T-helper 22 cell (primary cell): ENCODE measurements around the gene THSD4.
"Not testable (repeated sequence)": the region's sequence is repeated elsewhere in the genome, so short reads cannot be mapped to it uniquely, and the experiment has no call there.

Experiments used
- DNase-seq: peaks from one replicate; pipeline ENCODE4 v3.0.0-alpha.2; 2020; ENCODE audit warnings: low read depth

Gene THSD4

DNA sequence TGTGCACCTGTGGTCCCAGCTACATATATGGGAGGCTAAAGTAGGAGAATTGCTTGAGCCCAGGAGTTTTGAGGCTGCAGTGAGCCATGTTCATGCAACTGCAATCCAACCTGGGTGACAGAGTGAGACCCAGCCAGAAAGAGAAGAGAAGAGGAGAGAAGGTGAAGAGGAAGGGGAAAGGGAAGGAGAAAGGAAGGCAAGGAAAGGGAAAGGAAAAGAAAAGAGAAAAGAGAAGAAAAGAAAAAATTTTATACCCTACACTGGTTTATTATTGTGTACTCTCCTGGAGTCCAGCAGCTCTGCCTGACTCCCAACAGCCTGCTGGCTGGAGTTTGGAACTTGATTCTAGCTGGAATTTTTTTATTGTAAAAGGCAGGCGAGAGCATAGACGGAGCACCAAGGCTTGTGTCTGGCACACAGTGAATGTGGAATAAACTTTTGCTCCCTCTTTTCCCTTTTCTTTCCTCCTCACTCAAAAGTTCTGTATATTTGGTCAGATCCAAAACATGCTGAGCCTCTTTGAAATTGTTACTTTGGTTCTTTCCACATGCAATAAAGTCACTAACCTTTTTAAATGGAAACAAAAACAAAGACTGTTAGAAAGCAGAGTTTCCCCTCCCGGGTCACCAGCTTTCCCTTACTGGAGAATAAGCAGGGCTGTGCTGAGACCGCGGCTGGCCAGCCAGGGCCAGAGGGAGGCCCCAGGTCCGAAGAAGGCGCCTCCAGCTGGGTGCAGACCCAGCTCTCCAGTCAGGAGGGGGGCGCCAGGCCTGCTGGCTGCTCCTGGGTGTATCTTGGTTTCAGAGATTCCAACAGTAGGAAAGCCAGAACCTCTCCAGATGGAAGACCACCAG, 9.9 kb downstream of the THSD4 start:
- DNase-seq = no peak

DNA sequence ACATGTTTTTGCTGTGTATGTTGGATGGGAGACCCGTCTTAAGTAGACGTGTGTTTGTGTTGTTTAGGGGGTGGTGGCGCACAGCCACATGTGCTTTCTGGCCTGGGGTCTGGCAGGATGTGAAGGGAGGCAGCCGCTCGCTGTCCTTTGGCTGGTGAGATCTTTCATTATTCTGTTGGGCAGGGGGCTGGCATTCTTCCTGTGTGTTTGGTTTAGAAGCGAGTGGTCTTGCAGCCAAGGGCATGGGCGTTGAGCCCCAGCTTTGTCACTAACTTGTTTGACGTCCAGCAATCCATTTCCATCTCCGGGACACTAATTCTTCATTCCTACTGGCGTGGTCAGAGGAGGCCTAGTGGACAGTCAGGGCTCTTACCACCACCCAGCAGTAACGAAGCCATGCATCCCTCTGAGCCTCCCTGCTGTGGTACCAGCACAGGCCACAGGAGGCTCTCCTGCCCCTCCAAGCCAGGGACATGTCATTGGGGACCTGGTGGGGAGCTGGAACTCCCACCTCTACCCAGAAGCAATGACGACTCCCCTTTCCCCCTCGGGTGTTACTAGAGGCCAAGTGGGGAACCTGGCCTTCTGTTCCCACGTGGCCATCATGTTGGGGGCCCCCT, 10.7 kb downstream of the THSD4 start:
- no peak for DNase-seq

DNA sequence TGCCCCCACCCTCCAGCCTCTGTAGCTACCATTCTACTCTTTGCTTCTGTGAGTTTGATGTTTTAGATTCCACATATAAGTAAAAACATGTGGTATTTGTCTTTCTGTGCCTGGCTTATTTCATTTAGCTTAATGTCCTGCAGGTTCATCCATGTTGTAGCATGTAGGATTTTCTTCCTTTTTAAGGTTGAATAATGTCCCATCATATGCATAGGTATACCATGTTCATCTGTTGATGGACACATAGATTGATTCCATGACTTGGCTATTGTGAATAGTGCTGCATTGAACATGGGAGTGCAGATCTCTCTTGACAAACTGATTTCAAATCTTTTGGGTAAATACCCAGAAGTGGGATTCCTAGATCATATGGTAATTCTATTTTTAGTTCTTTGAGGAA, 11.8 kb downstream of the THSD4 start:
- no peak for DNase-seq

DNA sequence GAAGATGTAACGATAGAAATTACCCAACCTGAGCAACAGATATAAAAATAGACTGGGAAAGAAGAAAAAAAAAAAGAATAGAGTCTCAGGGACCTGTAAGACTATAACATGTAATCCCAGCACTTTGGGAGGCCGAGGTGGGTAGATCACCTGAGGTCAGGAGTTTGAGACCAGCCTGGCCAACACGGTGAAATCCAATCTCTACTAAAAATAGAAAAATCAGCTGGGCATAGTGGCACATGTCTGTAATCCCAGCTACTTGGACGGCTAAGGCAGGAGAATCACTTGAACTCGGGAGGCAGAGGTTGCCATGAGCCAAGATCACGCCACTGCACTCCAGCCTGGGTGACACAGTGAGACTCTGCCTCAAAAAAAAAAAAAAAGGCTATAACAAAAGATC, 12.9 kb downstream of the THSD4 start:
- not testable (repeated sequence) for DNase-seq

DNA sequence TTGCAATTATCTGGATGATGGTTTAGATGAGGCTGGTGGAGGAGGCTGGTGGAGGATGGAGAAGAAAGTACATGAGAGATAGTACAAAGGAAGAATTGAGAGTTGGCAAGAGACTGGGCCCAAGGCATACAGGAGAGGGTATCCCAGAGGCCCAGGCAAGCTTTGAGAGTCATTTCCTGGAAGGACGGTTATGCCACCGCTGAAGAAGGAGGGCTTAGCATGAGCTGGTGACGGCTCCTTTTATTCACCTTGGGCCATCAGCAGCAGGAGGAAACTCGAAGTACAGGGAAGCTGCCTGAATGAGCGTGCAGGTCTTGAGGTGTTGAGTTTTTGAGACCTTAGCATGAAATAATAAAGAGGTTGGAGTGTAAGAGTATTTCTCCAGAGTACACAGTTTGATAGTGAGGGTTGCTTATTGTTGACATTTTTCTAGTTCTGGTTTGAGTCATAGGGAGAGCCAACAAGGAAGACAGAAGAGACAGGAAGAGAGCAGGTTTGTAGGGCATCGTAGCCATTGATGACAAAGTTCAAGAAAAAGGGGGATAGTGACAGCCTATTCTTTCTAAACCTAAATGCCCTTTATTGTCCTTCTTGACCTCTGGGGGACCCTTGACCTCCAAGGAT, 13.8 kb downstream of the THSD4 start:
- no peak for DNase-seq

DNA sequence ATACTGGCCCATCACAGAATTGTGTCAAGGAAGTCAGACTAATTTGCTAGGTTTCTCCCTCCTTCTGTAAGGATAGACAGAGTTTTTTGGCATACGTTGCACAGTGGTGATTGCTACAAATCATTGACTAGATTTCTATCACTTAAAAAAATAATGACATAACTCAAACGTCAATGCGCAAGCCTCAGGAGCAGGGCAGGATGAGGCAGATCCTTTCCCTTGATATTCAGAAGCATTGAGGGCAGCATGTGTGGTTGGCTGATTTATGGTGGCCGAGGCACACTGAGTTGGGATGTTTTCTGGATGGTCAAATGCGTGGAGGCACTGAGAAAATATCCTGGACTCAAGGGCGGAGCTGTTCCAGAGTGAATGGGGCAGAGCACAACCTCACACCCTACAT, 14.4 kb downstream of the THSD4 start:
- no peak for DNase-seq

DNA sequence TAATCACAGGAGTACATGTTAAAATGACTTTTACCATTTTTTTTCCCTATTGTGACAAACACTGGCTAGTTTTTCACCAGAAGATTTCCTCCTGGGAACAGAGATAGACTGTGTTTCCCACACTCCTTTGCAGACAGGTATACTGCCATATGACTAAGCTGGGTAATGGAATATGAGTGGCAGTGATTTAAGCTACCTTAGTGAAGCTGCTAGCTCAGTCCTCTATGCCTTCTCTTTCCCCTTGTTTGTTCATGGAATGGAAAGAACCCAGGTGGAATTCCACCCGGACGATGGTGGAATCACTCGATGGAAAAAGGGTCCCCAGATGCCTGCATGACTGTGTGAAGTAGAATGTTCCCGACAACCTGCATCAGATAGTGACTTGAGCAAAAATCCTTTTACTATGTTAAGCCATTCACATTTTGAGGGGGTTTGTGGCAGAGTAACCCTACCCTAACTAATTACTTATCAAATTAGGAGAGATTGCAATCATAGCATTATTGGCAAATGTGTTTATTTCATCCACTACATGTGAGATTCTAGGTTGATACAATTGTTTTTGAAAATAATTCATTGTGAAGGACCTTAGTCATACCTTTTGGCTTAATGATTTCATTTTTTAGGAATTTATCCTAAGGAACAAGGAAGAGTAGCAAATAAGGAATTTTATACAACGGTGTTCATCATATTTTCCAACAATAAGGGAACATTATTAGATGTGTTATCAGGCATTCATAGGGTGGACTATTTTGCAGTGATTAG, 16.5 kb downstream of the THSD4 start:
- no peak for DNase-seq

DNA sequence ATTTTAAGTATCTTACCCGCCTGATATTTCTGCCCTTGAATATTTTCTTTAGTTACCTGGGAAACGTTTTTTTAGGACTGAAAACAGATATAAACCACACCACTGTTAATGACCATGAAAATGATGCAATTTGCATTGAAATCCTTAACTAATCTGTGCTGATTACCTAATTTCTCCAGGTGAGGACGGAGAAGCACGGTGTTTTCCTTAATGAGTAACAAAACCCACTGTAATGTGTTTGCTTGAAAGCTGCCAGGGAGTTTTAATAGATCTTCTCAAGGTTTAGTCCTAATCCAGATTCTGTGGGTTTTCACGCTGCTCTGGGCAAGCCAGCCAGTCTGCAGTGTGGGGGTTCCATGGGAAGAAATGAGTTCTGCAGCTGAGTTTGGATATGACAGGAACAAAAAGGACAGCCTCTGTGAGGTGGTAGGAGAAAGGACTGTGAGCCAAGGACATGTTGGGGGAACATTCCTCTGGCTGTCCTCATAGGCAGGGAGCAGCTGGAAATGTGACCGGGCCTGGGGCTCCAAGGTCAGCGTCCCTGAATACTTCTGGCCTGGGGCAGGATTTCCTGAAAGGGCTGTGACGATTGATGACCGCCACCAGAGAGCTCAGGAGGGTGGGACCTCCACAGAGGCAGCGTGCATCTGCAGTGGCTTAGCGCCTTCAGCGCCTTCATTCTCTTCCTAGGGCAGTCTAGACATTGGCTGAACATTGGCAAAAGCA, 18.6 kb downstream of the THSD4 start:
- no peak for DNase-seq

DNA sequence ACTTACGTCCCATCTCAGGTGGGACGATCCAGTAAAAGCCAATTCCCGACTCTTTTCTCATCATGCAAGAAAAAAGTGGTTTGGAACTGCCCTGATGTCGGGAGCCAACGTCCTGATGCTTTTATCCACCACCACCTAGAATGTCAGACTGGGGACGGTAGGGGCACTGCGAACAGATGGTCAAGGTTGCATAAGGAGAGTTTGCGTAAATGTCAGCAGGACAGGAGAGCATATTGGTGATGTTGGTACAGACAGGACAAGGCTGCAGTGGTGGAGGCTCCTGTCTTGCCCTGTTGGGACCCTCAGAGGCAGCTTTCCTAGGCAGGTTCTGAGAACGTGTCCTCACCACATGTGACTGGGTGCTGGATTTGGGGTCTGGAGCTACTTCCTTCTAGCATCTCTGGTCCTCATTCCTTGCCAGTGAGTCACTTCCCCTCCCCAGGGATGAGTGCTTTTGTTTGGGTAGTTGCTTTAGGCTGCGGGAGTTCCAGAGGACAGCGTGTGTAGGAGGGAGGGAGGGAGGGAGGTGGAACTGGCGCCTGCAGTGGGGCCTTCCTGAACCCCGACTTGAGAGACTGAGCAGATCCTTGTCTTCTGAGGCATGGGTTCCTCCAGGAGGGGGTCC, 21.0 kb downstream of the THSD4 start:
- no peak for DNase-seq

DNA sequence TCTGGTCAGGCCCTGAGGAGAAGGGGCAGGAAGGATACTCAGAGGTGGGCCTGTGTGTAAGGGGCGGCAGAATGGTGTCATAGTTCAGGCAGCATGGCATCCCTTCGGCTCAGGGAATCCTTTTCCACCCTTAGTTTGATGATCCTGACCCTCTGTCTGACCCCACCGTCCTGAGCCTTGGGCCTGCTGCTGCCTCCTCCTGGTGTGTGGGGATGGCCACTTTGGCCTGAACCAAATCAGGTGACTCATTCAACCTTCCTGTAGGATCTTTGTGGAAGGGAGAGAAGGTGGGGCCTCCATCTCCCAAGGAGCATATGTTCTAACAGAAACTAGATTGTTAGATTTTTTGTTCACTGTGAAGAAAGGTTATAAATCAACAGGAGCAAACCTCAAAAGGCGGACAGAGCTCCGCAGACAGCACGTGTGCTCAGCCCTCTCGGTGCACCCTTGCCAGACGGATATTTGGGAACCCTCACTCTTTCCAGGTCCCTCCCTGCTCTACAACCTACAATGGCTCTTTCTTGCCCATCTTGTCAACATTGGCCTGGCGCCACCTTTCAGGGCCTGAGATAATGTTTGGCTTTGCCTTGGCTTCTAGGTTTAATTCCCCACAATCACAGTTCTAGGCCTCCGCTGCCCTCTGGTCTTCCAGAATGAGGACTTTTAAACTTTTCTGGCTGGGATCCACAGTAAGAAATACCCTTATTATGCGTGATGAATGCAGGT, 21.7 kb downstream of the THSD4 start:
- no peak for DNase-seq

DNA sequence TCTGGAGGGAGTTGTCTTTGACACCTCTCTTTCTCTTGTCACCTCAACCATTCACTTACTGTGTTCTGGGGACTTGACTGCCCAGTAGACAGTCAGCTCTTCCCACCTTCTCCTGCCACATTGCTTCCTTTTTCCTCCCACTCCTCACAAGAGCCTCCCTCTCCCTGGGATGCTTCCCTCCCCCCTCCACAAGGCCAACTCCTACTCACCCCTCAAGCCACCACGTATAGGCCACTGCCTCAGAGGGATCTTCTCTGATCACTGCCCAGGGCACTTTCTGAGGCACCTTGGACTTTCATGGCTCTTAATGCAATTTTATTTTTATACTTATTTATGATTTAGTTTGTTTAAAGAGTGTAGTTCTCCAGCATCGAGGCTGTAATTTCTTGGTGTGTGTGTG, 23.2 kb downstream of the THSD4 start:
- DNase-seq = no peak

DNA sequence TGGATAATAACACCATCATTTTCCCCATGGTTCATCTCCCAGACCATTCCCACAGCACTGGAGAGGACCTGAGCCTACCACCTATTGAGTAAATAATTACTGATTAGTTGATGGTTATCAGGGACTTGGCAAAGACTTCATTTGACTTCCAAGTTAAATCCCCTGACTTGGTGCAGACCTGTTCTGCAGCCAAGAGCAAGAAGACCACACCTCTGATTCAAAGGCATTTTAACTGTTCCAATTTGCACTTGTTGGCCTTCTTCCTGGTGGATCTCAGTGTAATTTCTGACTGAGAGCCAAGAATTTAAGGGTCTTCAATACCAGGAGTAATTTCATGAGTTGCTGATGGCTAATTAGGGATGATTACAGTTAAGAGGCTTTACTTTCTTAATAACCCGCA, 24.0 kb downstream of the THSD4 start:
- DNase-seq = no peak

DNA sequence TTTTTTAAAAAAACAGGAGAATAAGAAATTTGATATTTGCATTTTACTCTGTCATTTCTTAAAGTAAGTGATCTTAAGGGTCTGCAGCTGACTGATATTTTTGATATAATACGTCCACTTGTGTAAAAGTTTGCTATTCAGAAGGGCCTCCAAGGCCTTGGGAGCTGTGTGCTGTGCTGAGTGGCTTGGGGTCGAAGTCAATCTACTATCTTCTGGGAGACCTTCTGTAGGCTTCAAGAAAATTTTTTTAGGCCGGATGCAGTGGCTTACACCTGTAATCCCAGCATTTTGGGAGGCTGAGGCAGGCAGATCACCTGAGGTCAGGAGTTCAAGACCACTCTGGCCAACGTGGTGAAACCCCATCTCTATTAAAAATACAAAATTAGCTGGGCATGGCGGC, 26.3 kb downstream of the THSD4 start:
- no peak for DNase-seq

DNA sequence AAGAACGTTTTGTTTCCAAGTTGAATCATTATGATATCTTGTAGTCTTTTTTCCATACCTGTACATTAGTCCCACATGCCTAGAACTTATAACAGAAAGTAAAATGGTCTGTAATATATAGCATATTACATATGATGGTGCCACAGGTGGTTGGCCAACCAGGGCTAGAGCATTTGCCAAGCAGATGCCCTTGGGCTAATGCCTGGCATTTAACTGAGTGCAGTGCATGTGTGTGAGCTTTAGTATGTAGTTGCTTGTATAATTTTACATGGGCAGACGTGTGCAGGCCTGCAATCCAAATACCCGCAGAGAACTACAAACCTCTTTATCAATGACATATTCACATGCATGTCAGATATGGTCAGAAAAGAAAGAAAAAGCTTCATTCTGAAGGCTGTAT, 27.5 kb downstream of the THSD4 start:
- DNase-seq = no peak

DNA sequence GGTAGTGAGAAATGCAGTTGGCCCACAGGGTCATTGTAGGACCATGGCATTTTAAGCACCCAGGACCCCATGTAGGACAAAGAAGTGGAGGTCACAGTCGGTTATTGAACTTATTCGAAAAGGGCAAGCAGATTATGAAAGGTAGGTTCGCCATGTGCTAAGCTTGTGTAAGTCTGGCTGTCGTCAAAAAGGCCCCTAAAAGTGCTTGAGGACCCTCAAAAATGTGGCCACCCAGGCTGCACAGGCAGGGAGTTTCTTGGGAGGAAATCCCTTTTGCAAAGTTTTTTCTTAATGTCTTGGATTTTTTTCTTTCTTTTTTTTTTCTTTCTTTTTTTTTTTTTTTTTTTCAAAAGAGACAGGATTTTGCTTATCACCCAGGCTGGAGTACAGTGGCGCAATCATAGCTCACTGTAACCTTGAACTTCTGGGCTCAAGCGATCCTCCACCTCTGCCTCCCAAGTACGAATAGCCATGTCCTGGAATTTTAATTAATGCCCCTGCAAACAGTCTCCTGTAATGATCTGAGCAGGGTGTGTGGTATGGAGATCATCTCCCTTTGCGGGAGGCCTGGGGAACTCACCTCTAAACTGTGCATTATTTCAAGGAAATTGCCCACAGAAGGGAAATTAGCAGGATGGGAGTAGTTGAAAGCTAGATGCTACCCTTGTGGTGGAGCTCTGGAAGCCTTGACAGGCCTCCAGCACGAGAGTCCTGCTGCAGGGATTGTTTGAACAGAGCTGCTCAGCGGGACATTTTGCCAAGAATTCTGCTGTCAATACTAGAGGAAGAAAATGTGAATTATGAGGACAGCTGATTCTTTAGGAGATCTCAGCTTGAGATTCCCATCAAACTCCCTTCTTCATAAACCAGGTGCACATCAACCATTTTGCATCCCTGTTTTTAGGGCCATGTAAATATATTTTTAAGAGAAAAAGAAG, 28.4 kb downstream of the THSD4 start:
- no peak for DNase-seq

DNA sequence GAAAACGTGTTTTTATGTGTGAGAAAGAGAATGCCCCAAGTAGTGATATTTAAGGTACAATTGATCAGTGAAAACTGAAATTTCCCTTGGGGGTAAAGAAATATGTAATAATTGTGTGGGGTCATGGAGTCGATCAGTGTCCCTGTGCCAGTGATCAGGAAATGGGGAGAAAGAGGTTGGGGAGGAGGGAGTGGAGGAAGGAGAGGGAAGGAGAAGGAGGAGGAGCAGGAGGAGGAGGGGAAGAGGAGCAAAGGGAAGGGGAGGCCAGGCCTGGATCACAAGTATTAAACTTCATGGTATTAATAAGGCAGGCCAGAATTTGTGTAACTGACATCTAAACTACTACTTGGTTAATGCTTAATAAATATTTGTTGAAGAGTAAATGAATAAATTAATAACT, 30.4 kb downstream of the THSD4 start:
- DNase-seq = no peak

DNA sequence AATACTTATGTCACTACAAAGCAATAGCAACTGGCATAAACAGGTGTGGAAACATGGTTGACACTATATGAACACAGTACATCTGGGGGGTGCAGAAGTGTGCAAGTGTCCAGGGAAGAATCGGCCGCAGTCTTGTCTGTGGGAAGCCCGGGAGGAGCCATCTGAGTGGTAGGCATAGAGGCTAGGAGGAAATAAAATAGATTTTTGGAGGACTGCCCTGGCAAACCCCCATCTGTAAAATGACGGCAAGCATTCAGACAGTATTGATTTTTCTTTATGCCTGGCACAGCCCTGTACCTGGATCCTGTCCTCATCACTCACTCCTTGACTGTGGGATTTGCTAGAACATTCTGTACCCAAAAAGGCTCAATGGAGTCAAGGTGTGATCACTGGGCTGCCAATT, 31.3 kb downstream of the THSD4 start:
- no peak for DNase-seq

DNA sequence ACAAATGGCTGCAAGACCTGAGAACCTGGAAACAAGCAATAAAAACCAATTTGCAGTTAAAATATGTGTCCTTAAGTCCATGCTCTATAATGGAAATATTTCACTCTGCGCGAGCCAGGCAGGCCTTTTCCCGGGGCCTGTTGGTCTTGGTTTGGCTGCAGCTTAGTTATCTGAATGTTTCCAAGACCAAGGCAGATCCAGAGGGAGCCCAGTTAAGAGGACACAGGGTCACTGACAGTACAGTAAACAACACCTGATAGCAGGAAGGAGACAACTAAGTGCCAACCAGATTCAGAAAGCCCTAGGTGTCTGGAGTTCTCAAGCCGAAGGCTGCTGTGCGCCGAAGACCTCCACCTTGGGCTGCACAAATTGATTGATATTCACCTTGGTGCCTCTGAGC, 32.8 kb downstream of the THSD4 start:
- DNase-seq = no peak

DNA sequence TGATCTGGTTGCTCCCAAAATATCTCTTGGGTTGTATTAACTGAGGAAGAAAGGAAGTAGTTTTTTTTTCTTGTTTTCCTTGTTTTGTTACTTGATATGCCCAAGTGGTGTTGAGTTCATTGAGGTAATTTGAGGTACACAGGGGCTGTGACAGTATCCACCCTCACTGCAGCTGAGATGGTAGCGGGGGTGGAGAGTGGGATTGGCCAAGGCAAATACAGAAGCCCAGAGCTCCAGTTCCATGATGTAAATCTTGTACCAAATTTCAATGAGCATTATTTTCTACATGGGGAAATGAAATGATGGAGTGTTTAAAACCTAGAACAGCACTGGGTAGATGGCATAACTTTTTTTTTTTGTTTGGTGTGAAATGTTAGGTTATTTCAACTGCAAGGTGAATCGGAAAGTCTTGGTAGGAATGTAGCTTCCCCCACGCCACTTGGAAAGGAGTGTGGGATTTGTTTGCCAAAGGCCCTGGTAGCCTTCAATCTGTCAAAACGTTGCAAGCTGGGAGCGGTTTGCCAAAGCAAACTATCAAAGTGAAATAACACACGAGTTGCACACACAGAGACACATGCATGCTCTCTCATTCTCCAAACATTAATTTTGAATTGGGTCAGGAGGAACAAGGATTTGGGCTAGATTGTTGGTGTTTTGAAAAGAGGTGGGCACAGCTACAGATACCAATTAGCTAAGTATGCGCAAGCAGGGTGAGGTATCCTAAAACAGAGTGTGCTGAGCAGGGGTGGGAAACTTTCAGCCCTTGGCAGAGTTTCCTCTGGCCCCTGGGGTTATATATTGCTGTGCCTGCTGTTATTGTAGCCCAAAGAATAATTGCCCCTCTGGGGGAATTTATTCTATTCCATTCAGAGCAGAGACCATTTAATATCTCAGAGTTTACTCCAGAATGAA, 34.6 kb downstream of the THSD4 start:
- no peak for DNase-seq
